Lower lobe of right lung (tissue), 2 donors: ENCODE results near the gene XYLT1. TPM values are rescaled to one million over a fixed set of nuclear protein-coding genes. Genes with fewer than 3 reads are reported as not detected.

Experiments used
- ATAC-seq, 2 donors: fragments of 200-7000 bp; cut with Tn5 transposase; one replicate each; pipeline ENCODE4 v1.9.1; 2020 to 2022; ENCODE audit warnings: mild to moderate bottlenecking in 2 of 2, moderate library complexity in 2 of 2
- DNase-seq: peaks from one replicate; pipeline ENCODE4 v3.0.0-alpha.2; 2020
- H3K27ac ChIP-seq: fragments of 200-600 bp; one replicate; pipeline ENCODE4 v1.8.0; 2022
- H3K27me3 ChIP-seq: fragments of 200-600 bp; one replicate; pipeline ENCODE4 v1.8.0; 2022; ENCODE audit warnings: low read depth
- H3K36me3 ChIP-seq: fragments of 200-600 bp; one replicate; pipeline ENCODE4 v1.8.0; 2022; ENCODE audit warnings: mild to moderate bottlenecking
- H3K4me1 ChIP-seq: fragments of 200-600 bp; one replicate; pipeline ENCODE4 v1.8.0; 2022
- H3K4me3 ChIP-seq: fragments of 200-600 bp; one replicate; pipeline ENCODE4 v1.8.0; 2022; ENCODE audit warnings: mild to moderate bottlenecking
- H3K9me3 ChIP-seq: fragments of 200-600 bp; one replicate; pipeline ENCODE4 v1.8.0; 2022
- CTCF ChIP-seq: fragments of 200-600 bp; IDR thresholded peaks from one replicate; pipeline ENCODE4 v1.8.0; 2022; ENCODE audit warnings: antibody characterized with exemption, mild to moderate bottlenecking
- intact Hi-C: fragments of 100-400 bp; cut with DNase I; formaldehyde crosslinking; loops from one replicate; pipeline ENCODE4 v1.11.0; 2022
- total RNA-seq: library from RNA; stranded (reverse); fragmentation: NEBNext Ultra II Directional; extraction: Animal tissue kit (Norgen Biotek cat#: 25700); gene quantifications from one replicate; pipeline ENCODE4 v1.2.1, GENCODE V29; 2021
- donor health status: DM: no; HTN: yes; CAD: no; lungs with severe emphysema.

The XYLT1 gene
- total RNA-seq, 1 donor from 2014 or later, result 9.0 TPM

GRCh38 chr16:17162560-17162959 lies 308.2 kb downstream of the XYLT1 start:
- ATAC-seq (peak in 1 of 2 donors; percentile 47), DNase-seq (no peak)
- Histone ChIP-seq H3K4me1 (no peaks in the 10 kb centered on the region), H3K36me3 (no peaks in the 10 kb centered on the region), H3K9me3 (no peaks in the 10 kb centered on the region), H3K27ac (no peak overlapping the region), H3K27me3 (no peaks in the 10 kb centered on the region), H3K4me3 (no peak overlapping the region)
- intact Hi-C loops, result no loop called here
- TF ChIP-seq CTCF, result no peak

GRCh38 chr16:17160920-17161431 lies 309.8 kb downstream of the XYLT1 start:
- intact Hi-C loops, result no loop called here
- DNase-seq (no peak), ATAC-seq (no peak)
- no peaks in the 10 kb centered on the region for H3K36me3 ChIP-seq
- H3K4me1 ChIP-seq, result no peaks in the 10 kb centered on the region
- no peak overlapping the region for H3K4me3 ChIP-seq
- H3K27me3 ChIP-seq, result no peaks in the 10 kb centered on the region
- no peak for TF ChIP-seq CTCF
- H3K27ac ChIP-seq, result no peak overlapping the region
- no peaks in the 10 kb centered on the region for H3K9me3 ChIP-seq

- ATAC-seq, result no peak
- no peak for DNase-seq
- TF ChIP-seq CTCF, result no peak
These were observed 310.4 kb downstream of the XYLT1 start for GRCh38 chr16:17160285-17160853.

GRCh38 chr16:17159617-17160016 lies 311.1 kb downstream of the XYLT1 start:
- no peaks in the 10 kb centered on the region for H3K27me3 ChIP-seq
- no peak overlapping the region for H3K27ac ChIP-seq
- DNase-seq, result no peak
- no peaks in the 10 kb centered on the region for H3K36me3 ChIP-seq
- no peak for TF ChIP-seq CTCF
- no peaks in the 10 kb centered on the region for H3K9me3 ChIP-seq
- intact Hi-C loops, result no loop called here
- no peaks in the 10 kb centered on the region for H3K4me1 ChIP-seq
- H3K4me3 ChIP-seq, result no peak overlapping the region
- no peak for ATAC-seq

More at GRCh38 chr16:17160285-17160853, 310.4 kb downstream of the XYLT1 start:
- Histone ChIP-seq H3K27me3 (no peaks in the 10 kb centered on the region), H3K4me3 (no peak overlapping the region), H3K27ac (no peak overlapping the region), H3K4me1 (no peaks in the 10 kb centered on the region), H3K9me3 (no peaks in the 10 kb centered on the region), H3K36me3 (no peaks in the 10 kb centered on the region)
- intact Hi-C loops, result no loop called here

- DNase-seq, result no peak
These were observed 314.8 kb downstream of the XYLT1 start for GRCh38 chr16:17155936-17156335.

More at GRCh38 chr16:17155936-17156335, 314.8 kb downstream of the XYLT1 start:
- Histone ChIP-seq H3K27ac (no peak overlapping the region), H3K27me3 (no peaks in the 10 kb centered on the region), H3K4me3 (no peak overlapping the region), H3K9me3 (no peaks in the 10 kb centered on the region), H3K36me3 (no peaks in the 10 kb centered on the region), H3K4me1 (no peaks in the 10 kb centered on the region)
- no peak for ATAC-seq
- intact Hi-C loops, result no loop called here
- no peak for TF ChIP-seq CTCF
